Measurements from ENCODE around the gene RNF150. TPM values are rescaled to one million over a fixed set of nuclear protein-coding genes. Genes with fewer than 3 reads are reported as not detected.

Gene RNF150
- total and polyA plus RNA-seq, 4 donors = 0.27 to 1.4 (median 0.81) TPM

DNA sequence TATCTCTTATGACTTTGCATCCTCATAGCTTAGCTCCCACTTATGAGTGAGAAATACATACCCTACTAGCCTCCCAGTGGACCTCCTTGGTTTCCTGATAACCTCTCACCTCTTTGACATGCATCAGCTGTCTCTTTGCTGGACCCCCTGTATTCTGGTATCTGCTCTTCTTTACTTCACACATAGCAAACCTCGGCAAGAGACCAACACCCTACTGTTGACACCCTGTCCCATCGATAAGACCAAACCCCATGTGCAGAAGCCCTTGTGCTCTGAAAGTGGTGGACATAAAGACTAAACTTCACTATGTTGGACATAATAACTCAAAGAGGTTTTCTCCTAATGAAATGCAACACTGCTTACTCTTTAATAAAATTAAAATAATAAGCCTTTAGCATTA is 75.7 kb downstream of the RNF150 start:
- WGBS = 58% methylated on average over 2 of the region's 2 CpGs
- H3K4me1 ChIP-seq (ENCODE audit: control insufficient read depth in 4 of 4, insufficient read depth in 4 of 4, low read length in 3 of 4) = no peaks in the 10 kb centered on the region
- no peak for DNase-seq (ENCODE audit: low spot score)
- H3K9ac ChIP-seq (ENCODE audit: low read depth in 1 of 2, low read length in 2 of 2) = no peak overlapping the region
- H3K9me3 ChIP-seq (ENCODE audit: control insufficient read depth in 4 of 4, low read length in 3 of 4) = no peaks in the 10 kb centered on the region
- H3K27ac ChIP-seq (ENCODE audit: low read depth in 1 of 2, low read length in 2 of 2) = no peak overlapping the region
- TF ChIP-seq NR2F2 (IDR thresholded peaks at IDR 0.05) (no peak), ATF3 (IDR thresholded peaks at IDR 0.05) (no peak), HNF4A (conservative IDR thresholded peaks at IDR 0.05) (no peak), RXRA (IDR thresholded peaks at IDR 0.05) (no peak), SP1 (IDR thresholded peaks at IDR 0.05) (no peak), FOXA1 (IDR thresholded peaks at IDR 0.05) (no peak), FOXA2 (IDR thresholded peaks at IDR 0.05) (no peak), HNF4G (IDR thresholded peaks at IDR 0.05) (no peak), JUND (IDR thresholded peaks at IDR 0.05) (no peak), REST (IDR thresholded peaks at IDR 0.05) (no peak), YY1 (IDR thresholded peaks at IDR 0.05) (no peak), RAD21 (IDR thresholded peaks at IDR 0.05) (no peak), GABPA (IDR thresholded peaks at IDR 0.05 in 1 of 2, conservative IDR thresholded peaks at IDR 0.05 in 1 of 2) (no peak), TAF1 (conservative IDR thresholded peaks at IDR 0.05) (no peak), CTCF (IDR thresholded peaks at IDR 0.05; ENCODE audit: low read depth, low read length, missing input control) (no peak), EGR1 (IDR thresholded peaks at IDR 0.05; ENCODE audit: low read depth in 2 of 2) (no peak)
- TF ChIP-seq, protein P1, sequence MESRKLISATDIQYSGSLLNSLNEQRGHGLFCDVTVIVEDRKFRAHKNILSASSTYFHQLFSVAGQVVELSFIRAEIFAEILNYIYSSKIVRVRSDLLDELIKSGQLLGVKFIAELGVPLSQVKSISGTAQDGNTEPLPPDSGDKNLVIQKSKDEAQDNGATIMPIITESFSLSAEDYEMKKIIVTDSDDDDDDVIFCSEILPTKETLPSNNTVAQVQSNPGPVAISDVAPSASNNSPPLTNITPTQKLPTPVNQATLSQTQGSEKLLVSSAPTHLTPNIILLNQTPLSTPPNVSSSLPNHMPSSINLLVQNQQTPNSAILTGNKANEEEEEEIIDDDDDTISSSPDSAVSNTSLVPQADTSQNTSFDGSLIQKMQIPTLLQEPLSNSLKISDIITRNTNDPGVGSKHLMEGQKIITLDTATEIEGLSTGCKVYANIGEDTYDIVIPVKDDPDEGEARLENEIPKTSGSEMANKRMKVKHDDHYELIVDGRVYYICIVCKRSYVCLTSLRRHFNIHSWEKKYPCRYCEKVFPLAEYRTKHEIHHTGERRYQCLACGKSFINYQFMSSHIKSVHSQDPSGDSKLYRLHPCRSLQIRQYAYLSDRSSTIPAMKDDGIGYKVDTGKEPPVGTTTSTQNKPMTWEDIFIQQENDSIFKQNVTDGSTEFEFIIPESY (IDR thresholded peaks at IDR 0.05) = no peak
- TF ChIP-seq, protein P2, sequence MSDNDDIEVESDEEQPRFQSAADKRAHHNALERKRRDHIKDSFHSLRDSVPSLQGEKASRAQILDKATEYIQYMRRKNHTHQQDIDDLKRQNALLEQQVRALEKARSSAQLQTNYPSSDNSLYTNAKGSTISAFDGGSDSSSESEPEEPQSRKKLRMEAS (IDR thresholded peaks at IDR 0.05) = no peak
- H3K36me3 ChIP-seq (ENCODE audit: control insufficient read depth in 4 of 4, insufficient read depth in 3 of 4, low read depth in 1 of 4, low read length in 3 of 4) = no peaks in the 10 kb centered on the region
- H3K27me3 ChIP-seq (ENCODE audit: control insufficient read depth in 4 of 4, insufficient read depth in 4 of 4, low read length in 3 of 4) = peaks cover 0 to 3% (median 0%) of the 10 kb centered on the region in 4 donors
- H3K4me3 ChIP-seq (ENCODE audit: low read depth in 1 of 3, low read length in 3 of 3) = no peak overlapping the region
